GM21367 (cell line): Measurements from ENCODE around the gene SLC35F1.
A peak's percentile ranks its signal among the peaks of the same experiment; 100 is the strongest.

ENCODE experiments used
- ATAC-seq: cut with Tn5 transposase; IDR thresholded peaks from one replicate; pipeline ENCODE4 v1.9.1; 2021; ENCODE audit not compliant: unreplicated experiment

SLC35F1 gene

GRCh38 chr6:118350881-118351430 lies 443.9 kb downstream of the SLC35F1 start:
- ATAC-seq: no peak

- ATAC-seq: no peak
Observed at GRCh38 chr6:118353564-118353963, 446.5 kb downstream of the SLC35F1 start.

- ATAC-seq: peak; percentile 98
Observed at GRCh38 chr6:118354641-118355040, 447.6 kb downstream of the SLC35F1 start.

DNA sequence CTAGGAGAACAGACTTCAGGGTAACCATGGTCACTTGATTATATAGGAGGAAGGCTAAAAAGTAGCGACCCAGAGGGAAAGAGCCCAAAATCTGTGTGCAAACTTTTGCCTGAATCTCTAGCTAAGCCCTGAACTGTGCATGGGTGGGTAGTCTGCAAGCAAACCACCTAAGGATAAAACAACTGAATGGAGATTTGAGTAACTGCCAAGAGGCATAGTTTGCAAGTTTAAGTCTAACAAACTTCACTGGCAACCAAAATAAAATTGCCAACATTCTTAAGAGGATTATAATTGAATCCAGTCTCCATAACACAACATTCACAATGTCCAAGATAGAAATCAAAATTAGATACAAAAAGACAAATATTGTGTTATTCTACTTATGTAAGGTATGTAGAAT lies 449.0 kb downstream of the SLC35F1 start:
- ATAC-seq: no peak

DNA sequence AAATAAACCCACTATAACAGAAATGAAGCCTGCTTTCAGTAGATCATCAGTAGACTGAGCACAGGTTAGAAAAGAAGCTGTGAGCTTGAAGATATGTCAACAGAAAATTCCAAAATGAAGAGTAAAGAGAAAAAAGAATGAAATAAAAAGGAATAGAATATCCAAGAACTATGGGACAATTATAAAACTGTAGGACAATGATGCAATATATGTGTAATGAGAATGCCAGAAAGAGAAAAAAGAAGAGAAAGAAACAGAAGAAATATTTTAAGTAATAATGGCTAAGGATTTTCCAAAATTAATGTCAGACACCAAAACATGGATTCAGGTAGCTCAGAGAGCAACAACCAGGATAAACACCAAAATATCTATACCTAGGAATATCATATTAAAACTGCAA lies 449.6 kb downstream of the SLC35F1 start:
- ATAC-seq: no peak
